ACC112 (cell line): ENCODE results near the gene OSTN.
A peak's percentile ranks its signal among the peaks of the same experiment; 100 is the strongest.

Experiments used
- H2AFZ ChIP-seq: fragments of 200-600 bp; sonication (generic); one replicate; pipeline ENCODE4 v1.6.0; 2017; ENCODE audit warnings: antibody characterized with exemption, low read length; ENCODE audit not compliant: unreplicated experiment
- H3K27ac ChIP-seq: fragments of 200-600 bp; sonication (generic); 2 replicates; pipeline ENCODE4 v1.5.1; 2014; ENCODE audit warnings: low read depth, mild to moderate bottlenecking, antibody characterized with exemption, low read length, moderate library complexity
- H3K27me3 ChIP-seq: fragments of 200-600 bp; sonication (generic); 2 replicates; pipeline ENCODE4 v1.6.1; 2014; ENCODE audit warnings: mild to moderate bottlenecking, antibody characterized with exemption, low read length, moderate library complexity, mixed read lengths; ENCODE audit not compliant: insufficient read depth
- H3K36me3 ChIP-seq: fragments of 200-600 bp; sonication (generic); 2 replicates; pipeline ENCODE4 v1.6.1; 2016; ENCODE audit warnings: mild to moderate bottlenecking, antibody characterized with exemption, low read length, moderate library complexity, mixed read lengths; ENCODE audit not compliant: insufficient read depth
- H3K4me1 ChIP-seq: fragments of 200-600 bp; sonication (generic); one replicate; pipeline ENCODE4 v1.6.1; 2016; ENCODE audit warnings: low read length, mixed read lengths; ENCODE audit not compliant: insufficient read depth, unreplicated experiment, control insufficient read depth
- H3K4me3 ChIP-seq: fragments of 200-600 bp; sonication (generic); 2 replicates; pipeline ENCODE4 v1.5.1; 2014; ENCODE audit warnings: mild to moderate bottlenecking, low read depth, low read length
- H3K79me2 ChIP-seq: fragments of 200-600 bp; sonication (generic); one replicate; pipeline ENCODE4 v1.6.0; 2016; ENCODE audit warnings: low read length; ENCODE audit not compliant: control insufficient read depth, unreplicated experiment, insufficient read depth

Gene OSTN

GRCh38 chr3:191246630-191247029, 47.6 kb downstream of the OSTN start:
- Histone ChIP-seq H3K27ac (no peak overlapping the region), H2AFZ (peak overlapping the region; percentile 6), H3K4me1 (peaks cover 4% of the 10 kb centered on the region), H3K4me3 (no peak overlapping the region), H3K36me3 (no peaks in the 10 kb centered on the region), H3K79me2 (no peaks in the 10 kb centered on the region), H3K27me3 (no peaks in the 10 kb centered on the region)

DNA sequence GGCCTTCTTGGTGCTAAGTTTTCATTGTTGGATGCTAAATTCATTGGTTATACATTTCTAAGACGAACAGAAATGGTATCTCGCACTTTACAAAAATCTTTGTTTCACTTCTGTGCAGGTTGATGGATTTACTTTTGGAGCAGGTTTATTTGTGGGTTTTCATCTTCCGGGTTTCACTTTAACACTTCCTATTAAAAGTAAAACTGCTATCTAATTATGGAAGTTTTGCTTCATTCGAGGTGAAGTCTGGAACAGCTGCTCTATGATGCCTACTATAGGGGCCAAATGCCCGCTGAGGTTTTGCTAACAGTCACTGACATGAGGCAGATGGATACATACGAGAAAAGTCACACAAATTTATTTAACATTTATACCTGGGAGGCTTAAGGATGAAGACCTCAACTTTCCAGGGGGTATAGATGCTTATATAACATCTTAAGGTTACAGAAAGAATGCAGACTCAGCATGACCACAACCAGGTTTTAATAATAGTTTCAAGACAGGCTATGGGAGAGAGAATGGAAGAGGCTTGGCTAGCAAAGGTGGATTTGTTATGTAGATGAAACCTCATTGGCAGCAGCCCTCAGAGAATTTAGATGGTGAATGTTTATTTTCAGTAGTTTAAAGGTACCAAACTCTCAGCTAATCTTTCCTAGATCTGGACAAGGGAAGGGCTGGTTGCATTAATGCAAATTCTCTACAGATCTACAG, 54.2 kb downstream of the OSTN start:
- no peak overlapping the region for H3K27ac ChIP-seq
- H3K4me3 ChIP-seq = no peak overlapping the region
- H3K27me3 ChIP-seq = no peaks in the 10 kb centered on the region
- H3K79me2 ChIP-seq = no peaks in the 10 kb centered on the region
- H3K36me3 ChIP-seq = no peaks in the 10 kb centered on the region
- peaks cover 7% of the 10 kb centered on the region for H3K4me1 ChIP-seq
- no peak overlapping the region for H2AFZ ChIP-seq

DNA sequence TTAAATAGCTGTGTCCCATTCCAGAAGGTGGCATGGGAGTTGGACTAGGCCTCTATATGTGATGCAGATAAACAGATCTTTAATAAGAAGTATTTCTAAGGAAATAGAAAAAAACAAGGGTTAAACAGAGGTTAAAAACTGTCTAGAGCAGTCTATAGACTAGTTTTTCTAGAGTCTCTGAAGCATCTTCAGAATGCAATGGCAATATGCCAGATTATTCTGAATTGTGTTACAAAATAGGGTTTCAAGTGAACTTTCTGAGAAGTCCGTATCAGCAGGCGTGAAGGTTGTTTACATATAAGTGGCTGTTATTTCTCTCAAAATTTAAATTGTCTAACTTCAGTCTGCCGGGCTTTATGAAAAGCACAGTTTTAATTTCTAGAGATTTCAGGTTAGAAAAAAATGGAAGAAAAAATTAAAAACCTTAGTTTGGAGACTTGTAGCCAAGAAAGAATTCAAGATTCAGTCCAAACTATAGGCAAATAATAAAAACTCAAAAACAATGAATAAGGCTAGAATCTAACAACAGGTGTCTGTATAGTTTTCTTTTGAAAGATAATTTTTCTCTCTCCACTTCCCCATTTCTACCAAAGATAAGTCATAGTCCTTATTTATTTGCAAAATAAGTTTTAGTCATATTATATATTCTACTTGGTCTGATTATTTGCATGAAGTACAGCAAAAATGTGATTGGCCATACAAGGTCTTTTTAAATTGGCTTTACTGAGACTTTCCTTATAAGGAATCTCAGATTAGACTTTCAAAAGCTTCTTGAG, 55.2 kb downstream of the OSTN start:
- H3K27ac ChIP-seq = no peak overlapping the region
- no peaks in the 10 kb centered on the region for H3K27me3 ChIP-seq
- H3K79me2 ChIP-seq = no peaks in the 10 kb centered on the region
- peaks cover 7% of the 10 kb centered on the region for H3K4me1 ChIP-seq
- H2AFZ ChIP-seq = no peak overlapping the region
- H3K36me3 ChIP-seq = no peaks in the 10 kb centered on the region
- no peak overlapping the region for H3K4me3 ChIP-seq

- no peaks in the 10 kb centered on the region for H3K27me3 ChIP-seq
- no peaks in the 10 kb centered on the region for H3K36me3 ChIP-seq
- H3K4me3 ChIP-seq = no peak overlapping the region
- peaks cover 7% of the 10 kb centered on the region for H3K4me1 ChIP-seq
- H2AFZ ChIP-seq = no peak overlapping the region
- no peaks in the 10 kb centered on the region for H3K79me2 ChIP-seq
- no peak overlapping the region for H3K27ac ChIP-seq
These were observed 56.1 kb downstream of the OSTN start for GRCh38 chr3:191255156-191255555.

DNA sequence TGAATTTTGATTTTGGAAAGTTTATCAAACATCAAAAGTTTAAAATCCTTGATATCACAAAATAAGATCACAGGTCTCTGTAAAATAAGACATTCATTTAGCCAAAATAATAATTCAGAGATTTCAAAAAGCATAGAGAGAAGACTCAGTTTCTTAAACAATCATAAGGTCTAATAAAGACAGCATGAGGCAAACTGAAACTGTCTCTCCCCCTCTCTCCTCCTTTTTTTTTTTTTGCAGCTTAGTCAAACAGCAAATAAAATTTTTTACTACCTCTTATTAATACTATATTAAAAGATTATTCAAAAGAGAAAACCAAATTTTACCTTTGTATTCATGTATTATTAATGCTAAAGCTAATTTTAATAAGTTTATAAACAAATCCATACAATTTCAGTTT, 57.4 kb downstream of the OSTN start:
- no peak overlapping the region for H3K27ac ChIP-seq
- H3K4me1 ChIP-seq = peaks cover 7% of the 10 kb centered on the region
- H3K36me3 ChIP-seq = no peaks in the 10 kb centered on the region
- H3K4me3 ChIP-seq = peak overlapping the region; percentile 56
- peak overlapping the region; percentile 94 for H2AFZ ChIP-seq
- H3K27me3 ChIP-seq = no peaks in the 10 kb centered on the region
- no peaks in the 10 kb centered on the region for H3K79me2 ChIP-seq

GRCh38 chr3:191257286-191257685, 58.2 kb downstream of the OSTN start:
- no peak overlapping the region for H2AFZ ChIP-seq
- no peaks in the 10 kb centered on the region for H3K36me3 ChIP-seq
- no peak overlapping the region for H3K4me3 ChIP-seq
- no peaks in the 10 kb centered on the region for H3K79me2 ChIP-seq
- H3K27ac ChIP-seq = no peak overlapping the region
- peaks cover 7% of the 10 kb centered on the region for H3K4me1 ChIP-seq
- H3K27me3 ChIP-seq = no peaks in the 10 kb centered on the region

DNA sequence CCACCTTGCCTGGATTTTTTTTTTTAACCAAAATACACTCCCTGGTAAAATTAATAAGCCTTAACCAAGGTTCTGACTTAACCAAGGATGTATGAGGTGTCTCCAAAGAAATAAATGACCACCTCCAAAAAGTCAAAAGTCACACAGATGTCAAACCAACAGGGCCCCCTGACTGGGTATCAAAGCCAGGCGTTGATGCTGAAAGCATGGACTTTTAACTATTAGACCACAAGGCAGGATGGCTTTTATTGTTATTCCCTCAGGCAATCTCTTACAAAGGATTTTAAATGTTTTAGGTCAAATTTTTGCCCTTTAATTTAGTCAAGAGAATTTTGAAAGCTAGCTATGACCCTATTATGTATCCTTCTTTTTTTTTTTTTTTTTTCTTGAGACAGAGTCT, 60.4 kb downstream of the OSTN start:
- no peak overlapping the region for H3K27ac ChIP-seq
- H3K36me3 ChIP-seq = no peaks in the 10 kb centered on the region
- peak overlapping the region; percentile 99 for H2AFZ ChIP-seq
- no peak overlapping the region; the same call in 1 of the 2 replicates for H3K4me3 ChIP-seq
- H3K4me1 ChIP-seq = peaks cover 7% of the 10 kb centered on the region
- no peaks in the 10 kb centered on the region for H3K79me2 ChIP-seq
- H3K27me3 ChIP-seq = no peaks in the 10 kb centered on the region

DNA sequence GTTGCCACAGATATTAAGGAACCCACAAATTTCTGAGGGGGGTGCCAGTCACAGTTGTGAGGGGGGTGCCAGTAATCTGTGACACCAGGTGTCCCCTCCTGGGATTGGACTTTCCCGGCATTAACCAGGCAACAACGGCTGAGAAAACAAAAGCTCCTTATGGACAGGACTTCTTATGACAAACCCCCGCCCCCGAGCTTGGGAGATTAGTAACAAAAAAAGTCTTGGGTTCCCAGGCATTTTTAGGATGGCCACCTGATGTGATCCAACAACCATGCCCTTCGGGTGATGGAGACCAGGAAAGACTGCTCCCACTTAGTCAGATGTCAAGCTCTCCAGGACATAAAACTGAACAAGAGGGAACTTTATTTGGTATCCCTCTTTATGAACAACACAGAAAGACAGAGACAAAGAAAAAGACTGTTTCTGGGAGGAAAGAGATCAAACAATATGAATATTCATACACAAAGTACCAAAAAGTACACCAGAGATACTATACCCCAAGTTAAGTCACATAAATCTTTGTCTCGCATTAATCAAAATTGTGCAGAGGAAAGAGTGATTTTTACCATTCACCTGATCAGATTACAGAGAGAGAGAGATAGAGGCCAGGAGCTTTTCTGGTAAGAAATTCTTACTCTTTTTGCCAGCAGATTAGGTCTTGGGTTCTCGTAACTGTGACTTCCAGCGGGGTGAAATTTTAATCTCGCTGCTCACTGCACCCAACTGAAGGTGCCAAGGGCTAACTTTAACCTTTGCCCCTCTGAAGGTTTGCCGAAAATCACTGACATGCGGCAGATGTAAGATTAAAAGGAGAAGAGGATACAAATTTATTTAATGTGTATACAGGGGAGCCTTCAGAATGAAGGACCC, 61.6 kb downstream of the OSTN start:
- Histone ChIP-seq H3K4me1 (peaks cover 7% of the 10 kb centered on the region), H3K79me2 (no peaks in the 10 kb centered on the region), H3K4me3 (no peak overlapping the region), H3K36me3 (no peaks in the 10 kb centered on the region), H3K27ac (no peak overlapping the region), H2AFZ (no peak overlapping the region), H3K27me3 (no peaks in the 10 kb centered on the region)

DNA sequence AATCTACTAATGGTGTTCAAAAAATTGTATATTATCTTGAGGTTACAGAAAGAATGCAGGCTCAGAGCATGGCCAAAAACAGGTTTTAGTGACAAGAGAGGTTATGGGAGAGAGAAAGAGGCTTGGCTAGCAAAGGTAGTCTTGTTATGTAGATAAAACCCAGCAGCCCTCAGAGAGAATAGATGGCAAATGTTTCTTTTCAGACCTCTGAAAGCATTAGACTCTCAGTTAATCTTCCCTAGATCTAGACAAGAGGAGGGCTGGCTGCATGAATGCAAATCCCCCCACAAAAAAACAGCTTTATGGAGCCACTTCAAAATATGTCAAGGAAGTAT, 62.2 kb downstream of the OSTN start:
- Histone ChIP-seq H3K4me1 (peaks cover under 1% of the 10 kb centered on the region), H3K79me2 (no peaks in the 10 kb centered on the region), H3K27ac (no peak overlapping the region), H2AFZ (peak overlapping the region; percentile 29), H3K4me3 (no peak overlapping the region), H3K27me3 (no peaks in the 10 kb centered on the region), H3K36me3 (no peaks in the 10 kb centered on the region)

GRCh38 chr3:191262650-191263049, 63.6 kb downstream of the OSTN start:
- Histone ChIP-seq H3K4me1 (no peaks in the 10 kb centered on the region), H3K4me3 (no peak overlapping the region), H3K27ac (no peak overlapping the region), H3K27me3 (no peaks in the 10 kb centered on the region), H3K79me2 (no peaks in the 10 kb centered on the region), H3K36me3 (no peaks in the 10 kb centered on the region), H2AFZ (peak overlapping the region; percentile 78)
